ENCODE results near the gene RASAL1. TPM values are rescaled to one million over a fixed set of nuclear protein-coding genes. Genes with fewer than 3 reads are reported as not detected.
A peak's percentile ranks its signal among the peaks of the same experiment; 100 is the strongest.

Gene RASAL1
- total and polyA plus RNA-seq, 5 experiments from 2014 or later = 0.13 to 0.76 (median 0.44) TPM

- Mint-ChIP-seq H3K27ac (peak overlapping the region in 4 of 10 donors; percentile 2 to 76 (median 60)), H3K4me1 (peaks cover 26 to 85% (median 54%) of the 10 kb centered on the region in 4 donors), H3K27me3 (no peaks in the 10 kb centered on the region), H3K4me3 (no peak overlapping the region), H3K9me3 (peaks cover 0 to 2% (median 0%) of the 10 kb centered on the region in 9 donors), H3K36me3 (peaks cover 0 to 12% (median 5%) of the 10 kb centered on the region in 3 donors)
- POLR2A ChIA-PET = no interaction called here
- ATAC-seq (no peak), DNase-seq (no peak)
Observed at GRCh38 chr12:113082486-113083148, 52.9 kb downstream of the RASAL1 start.

GRCh38 chr12:113081873-113082272, 53.7 kb downstream of the RASAL1 start:
- no peak for DNase-seq
- POLR2A ChIA-PET = no interaction called here
- Mint-ChIP-seq H3K9me3 (peaks cover 0 to 2% (median 0%) of the 10 kb centered on the region in 9 donors), H3K4me3 (no peak overlapping the region), H3K4me1 (peaks cover 19 to 80% (median 47%) of the 10 kb centered on the region in 4 donors), H3K36me3 (peaks cover 0 to 12% (median 5%) of the 10 kb centered on the region in 3 donors), H3K27ac (peak overlapping the region in 2 of 10 donors; percentile 60 to 87), H3K27me3 (no peaks in the 10 kb centered on the region)
- ATAC-seq = no peak

- POLR2A ChIA-PET = no interaction called here
- Mint-ChIP-seq H3K36me3 (peaks cover 0 to 8% (median 7%) of the 10 kb centered on the region in 3 donors), H3K27ac (no peak overlapping the region), H3K9me3 (no peaks in the 10 kb centered on the region), H3K27me3 (no peaks in the 10 kb centered on the region), H3K4me3 (no peak overlapping the region), H3K4me1 (peaks cover 18 to 78% (median 44%) of the 10 kb centered on the region in 4 donors)
- no peak for ATAC-seq
- no peak for DNase-seq
Observed at GRCh38 chr12:113077859-113078255, 57.7 kb downstream of the RASAL1 start.

- no peaks in the 10 kb centered on the region for H3K9me3 Mint-ChIP-seq
- no peak overlapping the region for H3K27ac Mint-ChIP-seq
- H3K27me3 Mint-ChIP-seq = no peaks in the 10 kb centered on the region
- H3K4me3 Mint-ChIP-seq = peak overlapping the region in 1 of 10 donors; percentile 28
- peaks cover 18 to 78% (median 43%) of the 10 kb centered on the region in 4 donors for H3K4me1 Mint-ChIP-seq
- H3K36me3 Mint-ChIP-seq = peaks cover 0 to 7% (median 6%) of the 10 kb centered on the region in 3 donors
- DNase-seq = no peak
- ATAC-seq = no peak
- POLR2A ChIA-PET = no interaction called here
Observed at GRCh38 chr12:113077057-113077858, 58.3 kb downstream of the RASAL1 start.

GRCh38 chr12:113075137-113075683, 60.4 kb downstream of the RASAL1 start:
- no peaks in the 10 kb centered on the region for H3K9me3 Mint-ChIP-seq
- H3K27me3 Mint-ChIP-seq = no peaks in the 10 kb centered on the region
- DNase-seq (peak in 1 of 10 donors; percentile 41), ATAC-seq (peak; percentile 40 to 68)
- H3K27ac Mint-ChIP-seq = peak overlapping the region in 7 of 10 donors; percentile 29 to 79 (median 57)
- POLR2A ChIA-PET = no interaction called here
- H3K36me3 Mint-ChIP-seq = peaks cover 0 to 6% (median 5%) of the 10 kb centered on the region in 3 donors
- peaks cover 28 to 76% (median 51%) of the 10 kb centered on the region in 4 donors for H3K4me1 Mint-ChIP-seq
- peak overlapping the region in 1 of 10 donors; percentile 20 for H3K4me3 Mint-ChIP-seq

GRCh38 chr12:113073586-113073985, 62.0 kb downstream of the RASAL1 start:
- Mint-ChIP-seq H3K4me1 (peaks cover 30 to 77% (median 60%) of the 10 kb centered on the region in 4 donors), H3K27ac (peak overlapping the region in 4 of 10 donors; percentile 40 to 55 (median 44)), H3K27me3 (no peaks in the 10 kb centered on the region), H3K9me3 (no peaks in the 10 kb centered on the region), H3K4me3 (peak overlapping the region in 1 of 10 donors; percentile 19), H3K36me3 (peaks cover 0 to 5% (median 3%) of the 10 kb centered on the region in 3 donors)
- no peak for DNase-seq
- POLR2A ChIA-PET = no interaction called here
- no peak for ATAC-seq

- Mint-ChIP-seq H3K4me3 (no peak overlapping the region), H3K27me3 (no peaks in the 10 kb centered on the region), H3K4me1 (peaks cover 28 to 84% (median 65%) of the 10 kb centered on the region in 4 donors), H3K36me3 (peaks cover 0 to 2% (median 0%) of the 10 kb centered on the region in 3 donors), H3K9me3 (no peaks in the 10 kb centered on the region), H3K27ac (peak overlapping the region in 5 of 10 donors; percentile 9 to 54 (median 35))
- DNase-seq = no peak
- no peak for ATAC-seq
- POLR2A ChIA-PET = no interaction called here
Observed at GRCh38 chr12:113072136-113072535, 63.4 kb downstream of the RASAL1 start.

- Mint-ChIP-seq H3K4me1 (peaks cover 32 to 79% (median 70%) of the 10 kb centered on the region in 4 donors), H3K9me3 (no peaks in the 10 kb centered on the region), H3K27me3 (no peaks in the 10 kb centered on the region), H3K27ac (peak overlapping the region in 7 of 10 donors; percentile 44 to 81 (median 76)), H3K36me3 (peaks cover 0 to 2% (median 0%) of the 10 kb centered on the region in 3 donors), H3K4me3 (peak overlapping the region in 4 of 10 donors; percentile 33 to 67 (median 36))
- no peak for DNase-seq
- POLR2A ChIA-PET = no interaction called here
- ATAC-seq = no peak
Observed at GRCh38 chr12:113071135-113072112, 64.1 kb downstream of the RASAL1 start.

- peaks cover 0 to 2% (median 0%) of the 10 kb centered on the region in 3 donors for H3K36me3 Mint-ChIP-seq
Observed at GRCh38 chr12:113070117-113070906, 65.2 kb downstream of the RASAL1 start.

GRCh38 chr12:113069751-113070116, 65.8 kb downstream of the RASAL1 start:
- DNase-seq (no peak), ATAC-seq (no peak)
- H3K36me3 Mint-ChIP-seq = peaks cover 0 to 2% (median under 1%) of the 10 kb centered on the region in 3 donors
- H3K27me3 Mint-ChIP-seq = no peaks in the 10 kb centered on the region
- H3K4me3 Mint-ChIP-seq = peak overlapping the region in 2 of 10 donors; percentile 55 to 60
- no peaks in the 10 kb centered on the region for H3K9me3 Mint-ChIP-seq
- POLR2A ChIA-PET = no interaction called here
- H3K4me1 Mint-ChIP-seq = peaks cover 32 to 73% (median 68%) of the 10 kb centered on the region in 4 donors
- peak overlapping the region in 7 of 10 donors; percentile 2 to 81 (median 52) for H3K27ac Mint-ChIP-seq

More at GRCh38 chr12:113070117-113070906, 65.2 kb downstream of the RASAL1 start:
- Mint-ChIP-seq H3K4me3 (peak overlapping the region in 5 of 10 donors; percentile 10 to 60 (median 55)), H3K27me3 (no peaks in the 10 kb centered on the region), H3K4me1 (peaks cover 32 to 76% (median 70%) of the 10 kb centered on the region in 4 donors), H3K9me3 (no peaks in the 10 kb centered on the region), H3K27ac (peak overlapping the region in 8 of 10 donors; percentile 48 to 81 (median 74))
- peak in 7 of 10 donors; percentile 14 to 48 (median 33) for DNase-seq
- POLR2A ChIA-PET = no interaction called here
- ATAC-seq = peak; percentile 49 to 85

- POLR2A ChIA-PET = no interaction called here
- peaks cover 32 to 72% (median 67%) of the 10 kb centered on the region in 4 donors for H3K4me1 Mint-ChIP-seq
Observed at GRCh38 chr12:113069149-113069548, 66.4 kb downstream of the RASAL1 start.

More at GRCh38 chr12:113069149-113069548, 66.4 kb downstream of the RASAL1 start:
- Mint-ChIP-seq H3K27me3 (no peaks in the 10 kb centered on the region), H3K9me3 (no peaks in the 10 kb centered on the region), H3K27ac (peak overlapping the region in 2 of 10 donors; percentile 23 to 52), H3K36me3 (peaks cover 0 to 2% (median 2%) of the 10 kb centered on the region in 3 donors), H3K4me3 (peak overlapping the region in 1 of 10 donors; percentile 34)
- DNase-seq (no peak), ATAC-seq (no peak)
